IMR-90 (cell line): ENCODE measurements around the gene PHETA1. TPM values are rescaled to one million over a fixed set of nuclear protein-coding genes. Genes with fewer than 3 reads are reported as not detected.

Source experiments
- ATAC-seq: fragments of 200-7000 bp; cut with Tn5 transposase; 2 replicates; pipeline ENCODE4 v1.9.1; 2020; ENCODE audit warnings: low read depth, mild to moderate bottlenecking, moderate library complexity
- BruUV-seq: library from RNA; stranded (reverse); fragments of 400-500 nt; replicated peaks from 2 replicates; lab custom pipeline; 2021; lab: Mats Ljungman, UMichigan
- CTCF ChIA-PET: fragments of 300-600 bp; formaldehyde crosslinking; extraction: SDS; loops from one replicate; lab custom pipeline; 2021; ENCODE audit warnings: antibody characterized with exemption; lab: Yijun Ruan, JAX
- POLR2A ChIA-PET: fragments of 300-600 bp; sonication (Branson Sonifier 250); formaldehyde crosslinking; loops from one replicate; lab custom pipeline; 2022; ENCODE audit warnings: antibody characterized with exemption; ENCODE audit not compliant: unreplicated experiment; lab: Charles Lee
- DNase-seq: peaks from one replicate; pipeline ENCODE4 v3.0.0; 2013
- H2AFZ ChIP-seq: replicated peaks from 2 replicates; pipeline ENCODE3; 2013; ENCODE audit warnings: low read length, mild to moderate bottlenecking; ENCODE audit not compliant: poor library complexity
- H2AK5ac ChIP-seq: 2 replicates; pipeline ENCODE4 v1.6.1; 2013; ENCODE audit warnings: low read depth, low read length, inconsistent platforms
- H2AK9ac ChIP-seq: replicated peaks from 2 replicates; pipeline ENCODE3; 2013; ENCODE audit warnings: mild to moderate bottlenecking, low read depth, low read length, moderate library complexity; ENCODE audit not compliant: poor library complexity
- H2BK120ac ChIP-seq: 2 replicates; pipeline ENCODE4 v1.6.1; 2013; ENCODE audit warnings: low read depth, low read length, inconsistent platforms
- H2BK15ac ChIP-seq: 3 replicates; pipeline ENCODE4 v1.6.1; 2013; ENCODE audit warnings: low read depth, low read length, inconsistent platforms
- H2BK20ac ChIP-seq: 2 replicates; pipeline ENCODE4 v1.6.1; 2013; ENCODE audit warnings: low read depth, mild to moderate bottlenecking, inconsistent platforms, low read length, moderate library complexity
- H2BK5ac ChIP-seq: 2 replicates; pipeline ENCODE4 v1.6.1; 2013; ENCODE audit warnings: mild to moderate bottlenecking, low read depth, low read length, inconsistent platforms; ENCODE audit not compliant: poor library complexity, severe bottlenecking
- H3K14ac ChIP-seq: replicated peaks from 2 replicates; pipeline ENCODE4 v1.6.1; 2013; ENCODE audit warnings: low read depth, low read length, inconsistent platforms
- H3K18ac ChIP-seq: 2 replicates; pipeline ENCODE4 v1.6.1; 2013; ENCODE audit warnings: low read depth, low read length, control low read depth
- H3K23ac ChIP-seq: 2 replicates; pipeline ENCODE4 v1.6.1; 2013; ENCODE audit warnings: low read depth, low read length, inconsistent platforms
- H3K27ac ChIP-seq: 2 replicates; pipeline ENCODE4 v1.5.1; 2013; ENCODE audit warnings: mild to moderate bottlenecking, control low read depth, low read length; ENCODE audit not compliant: insufficient read depth
- H3K27me3 ChIP-seq: 2 replicates; pipeline ENCODE4 v1.6.1; 2013; ENCODE audit warnings: low read length; ENCODE audit not compliant: control insufficient read depth, insufficient read depth
- H3K36me3 ChIP-seq: 2 replicates; pipeline ENCODE4 v1.6.1; 2013; ENCODE audit warnings: low read length, mixed read lengths; ENCODE audit not compliant: control insufficient read depth, insufficient read depth
- H3K4ac ChIP-seq: 2 replicates; pipeline ENCODE4 v1.6.1; 2013; ENCODE audit warnings: low read depth, low read length, inconsistent platforms
- H3K4me1 ChIP-seq: 2 replicates; pipeline ENCODE4 v1.6.1; 2013; ENCODE audit warnings: low read length, mixed read lengths; ENCODE audit not compliant: control insufficient read depth, insufficient read depth
- H3K4me2 ChIP-seq: 2 replicates; pipeline ENCODE4 v1.6.1; 2013; ENCODE audit warnings: low read depth, mild to moderate bottlenecking, control low read depth, low read length, moderate library complexity
- H3K4me3 ChIP-seq: 2 replicates; pipeline ENCODE4 v1.5.1; 2013; ENCODE audit warnings: low read depth, mild to moderate bottlenecking, control low read depth, low read length, moderate library complexity; ENCODE audit not compliant: insufficient read depth
- H3K56ac ChIP-seq: 2 replicates; pipeline ENCODE4 v1.6.1; 2013; ENCODE audit warnings: low read length, inconsistent platforms; ENCODE audit not compliant: insufficient read depth; ENCODE audit errors: extremely low read depth
- H3K79me1 ChIP-seq, 2 experiments: 2 replicates each; pipeline ENCODE4 v1.6.1; 2013; ENCODE audit warnings: low read length in 2 of 2, inconsistent platforms in 1 of 2, low read depth in 1 of 2
- H3K9ac ChIP-seq: 2 replicates; pipeline ENCODE4 v1.6.1; 2013; ENCODE audit warnings: low read depth, low read length, control low read depth
- H3K9me1 ChIP-seq: 2 replicates; pipeline ENCODE4 v1.6.1; 2013; ENCODE audit warnings: low read length, inconsistent platforms; ENCODE audit not compliant: insufficient read depth
- H3K9me3 ChIP-seq: 2 replicates; pipeline ENCODE4 v1.6.1; 2013; ENCODE audit warnings: low read length; ENCODE audit not compliant: control insufficient read depth, insufficient read depth
- H4K20me1 ChIP-seq: 2 replicates; pipeline ENCODE4 v1.6.1; 2013; ENCODE audit warnings: low read length, inconsistent platforms; ENCODE audit not compliant: insufficient read depth
- H4K5ac ChIP-seq: 2 replicates; pipeline ENCODE4 v1.6.1; 2013; ENCODE audit warnings: mild to moderate bottlenecking, low read depth, low read length, control low read depth
- H4K8ac ChIP-seq, 2 experiments: 2 replicates each; pipeline ENCODE4 v1.6.1; 2013; ENCODE audit warnings: low read depth in 2 of 2, low read length in 2 of 2, control low read depth in 1 of 2, inconsistent platforms in 1 of 2
- H4K91ac ChIP-seq: 2 replicates; pipeline ENCODE4 v1.6.1; 2013; ENCODE audit warnings: low read depth, low read length, inconsistent platforms; ENCODE audit not compliant: insufficient read depth
- BHLHE40 ChIP-seq: fragments of 150-350 bp; IDR thresholded peaks from 2 replicates; pipeline ENCODE4 v1.6.1; 2016; ENCODE audit warnings: mild to moderate bottlenecking, low read depth, low read length
- CEBPB ChIP-seq: IDR thresholded peaks from 2 replicates; pipeline ENCODE4 v1.6.1; 2012; ENCODE audit warnings: low read depth, low read length, improper control_type of control experiment
- CHD1 ChIP-seq: IDR thresholded peaks from 2 replicates; pipeline ENCODE4 v1.6.1; 2012; ENCODE audit warnings: low read depth, low read length, improper control_type of control experiment
- CTCF ChIP-seq: conservative IDR thresholded peaks from 2 replicates; pipeline ENCODE4 v1.5.1; 2012; ENCODE audit warnings: mild to moderate bottlenecking, low read depth, low read length, improper control_type of control experiment
- ELK1 ChIP-seq: fragments of 150-350 bp; IDR thresholded peaks from 2 replicates; pipeline ENCODE4 v1.6.1; 2016; ENCODE audit warnings: low read depth, mild to moderate bottlenecking, low read length, moderate library complexity, borderline replicate concordance
- FOS ChIP-seq: fragments of 150-350 bp; IDR thresholded peaks from 2 replicates; pipeline ENCODE4 v1.6.1; 2016; ENCODE audit warnings: low read depth, low read length
- MAFK ChIP-seq: IDR thresholded peaks from 2 replicates; pipeline ENCODE4 v1.6.1; 2012; ENCODE audit warnings: low read depth, low read length, improper control_type of control experiment
- MAZ ChIP-seq: IDR thresholded peaks from 2 replicates; pipeline ENCODE4 v1.6.1; 2012; ENCODE audit warnings: low read depth, mild to moderate bottlenecking, low read length, improper control_type of control experiment, moderate library complexity, borderline replicate concordance
- MXI1 ChIP-seq: IDR thresholded peaks from 2 replicates; pipeline ENCODE4 v1.6.1; 2012; ENCODE audit warnings: low read depth, mild to moderate bottlenecking, low read length, moderate library complexity, borderline replicate concordance
- NFE2L2 ChIP-seq: fragments of 150-350 bp; IDR thresholded peaks from 2 replicates; pipeline ENCODE4 v1.6.1; 2016; ENCODE audit warnings: low read depth, mild to moderate bottlenecking, low read length
- POLR2A ChIP-seq: IDR thresholded peaks from 2 replicates; pipeline ENCODE4 v1.6.1; 2012; ENCODE audit warnings: mild to moderate bottlenecking, low read depth, low read length
- RAD21 ChIP-seq: IDR thresholded peaks from 2 replicates; pipeline ENCODE4 v1.6.1; 2012; ENCODE audit warnings: low read length, improper control_type of control experiment
- RCOR1 ChIP-seq: IDR thresholded peaks from 2 replicates; pipeline ENCODE4 v1.6.1; 2012; ENCODE audit warnings: mild to moderate bottlenecking, low read length, improper control_type of control experiment; ENCODE audit not compliant: insufficient replicate concordance
- RFX5 ChIP-seq: IDR thresholded peaks from 2 replicates; pipeline ENCODE4 v1.8.0; 2012; ENCODE audit warnings: low read depth, mild to moderate bottlenecking, low read length, moderate library complexity
- SMC3 ChIP-seq: fragments of 150-350 bp; IDR thresholded peaks from 2 replicates; pipeline ENCODE4 v1.6.1; 2016; ENCODE audit warnings: low read depth, mild to moderate bottlenecking, antibody characterized with exemption, low read length, moderate library complexity
- WGBS, 2 experiments: methylation state at CpG; one replicate each; pipeline versions ENCODE4 v1.1.5 to v1.1.7; 2013; ENCODE audit warnings: missing lambda C conversion rate in 2 of 2; ENCODE audit not compliant: insufficient read length in 1 of 2; ENCODE audit errors: extremely low coverage in 2 of 2; 5-methylcytosine and 5-hydroxymethylcytosine counted together
- dilution Hi-C: fragments of 300-500 bp; cut with HindIII; formaldehyde crosslinking; loops from one replicate; pipeline ENCODE4 v1.14.3; 2018; ENCODE audit warnings: low sequenced_read_pairs; ENCODE audit not compliant: unreplicated experiment
- in situ Hi-C: fragments of 300-500 bp; cut with MboI; formaldehyde crosslinking; loops from 3 replicates; pipeline ENCODE4 v1.14.3; 2019; ENCODE audit warnings: low sequenced_read_pairs, inconsistent platforms, mixed read lengths
- intact Hi-C: fragments of 100-400 bp; cut with micrococcal nuclease; formaldehyde crosslinking; loops from 2 replicates; pipeline ENCODE4 v1.10.0; 2022
- polyA plus RNA-seq, 3 experiments: library from polyadenylated mRNA; depleted of rRNA; stranded (reverse); fragments of >200 nt; gene quantifications; 2 replicates each; pipeline ENCODE4 v1.2.3, GENCODE V29; 2012; ENCODE audit warnings: low replicate concordance in 1 of 3
- total RNA-seq: library from RNA; depleted of rRNA; stranded (reverse); fragments of >200 nt; gene quantifications from 2 replicates; pipeline ENCODE4 v1.2.3, GENCODE V29; 2012
- TF ChIP-seq, protein P1 (sequence below): fragments of 150-350 bp; IDR thresholded peaks from 2 replicates; pipeline ENCODE4 v1.6.1; 2017; ENCODE audit warnings: mild to moderate bottlenecking, antibody characterized with exemption, low read length, low read depth

The PHETA1 gene
- total and polyA plus RNA-seq, 2 of the 4 experiments (the other 2 are of a cell fraction) = 3.2 to 6.6 TPM

GRCh38 chr12:111414711-111415252, 45.9 kb upstream of the PHETA1 start:
- Histone ChIP-seq H3K79me1 (peaks cover 21 to 76% of the 10 kb centered on the region in 2 experiments; a peak in 3 of 4 replicates), H2AK9ac (peak overlapping the region; percentile 17), H2BK15ac (no peak overlapping the region), H3K9me3 (no peaks in the 10 kb centered on the region), H4K8ac (0 out of 4 replicates have a peak overlapping the region, but pooled peaks of 1 of the 2 experiments have one; percentile 3), H3K23ac (no peak overlapping the region), H3K14ac (0 out of 2 replicates have a peak overlapping the region, but pooled peaks have one; percentile 9), H3K18ac (no peak overlapping the region), H3K56ac (no peak overlapping the region), H2AK5ac (peak overlapping the region; percentile 17; the same call in 1 of the 2 replicates), H3K9ac (no peak overlapping the region), H3K36me3 (peaks cover 10% of the 10 kb centered on the region), H4K5ac (no peak overlapping the region), H4K91ac (no peak overlapping the region), H3K9me1 (peaks cover 29% of the 10 kb centered on the region), H4K20me1 (peaks cover 52% of the 10 kb centered on the region), H2BK20ac (no peak overlapping the region), H3K4ac (peak overlapping the region; percentile 33; the same call in 1 of the 2 replicates), H3K4me1 (peaks cover 25% of the 10 kb centered on the region), H3K27me3 (no peaks in the 10 kb centered on the region), H3K4me2 (no peak overlapping the region), H3K4me3 (no peak overlapping the region), H2AFZ (peak overlapping the region; percentile 36), H2BK5ac (no peak overlapping the region), H3K27ac (no peak overlapping the region), H2BK120ac (no peak overlapping the region)
- ChIA-PET POLR2A (no interaction called here), CTCF (no interaction called here)
- TF ChIP-seq MAZ = no peak
- no peak for TF ChIP-seq CTCF
- TF ChIP-seq BHLHE40 = no peak
- TF ChIP-seq RAD21 = no peak
- no peak for TF ChIP-seq POLR2A
- TF ChIP-seq MXI1 = no peak
- no peak for TF ChIP-seq SMC3
- no peak for TF ChIP-seq CEBPB
- no peak for TF ChIP-seq MAFK
- no peak for TF ChIP-seq FOS
- TF ChIP-seq, protein P1, sequence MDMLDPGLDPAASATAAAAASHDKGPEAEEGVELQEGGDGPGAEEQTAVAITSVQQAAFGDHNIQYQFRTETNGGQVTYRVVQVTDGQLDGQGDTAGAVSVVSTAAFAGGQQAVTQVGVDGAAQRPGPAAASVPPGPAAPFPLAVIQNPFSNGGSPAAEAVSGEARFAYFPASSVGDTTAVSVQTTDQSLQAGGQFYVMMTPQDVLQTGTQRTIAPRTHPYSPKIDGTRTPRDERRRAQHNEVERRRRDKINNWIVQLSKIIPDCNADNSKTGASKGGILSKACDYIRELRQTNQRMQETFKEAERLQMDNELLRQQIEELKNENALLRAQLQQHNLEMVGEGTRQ = no peak
- TF ChIP-seq ELK1 = no peak
- no peak for TF ChIP-seq NFE2L2
- TF ChIP-seq RFX5 = no peak
- no peak for TF ChIP-seq CHD1
- no peak for TF ChIP-seq RCOR1
- dilution Hi-C loops = no loop called here
- DNase-seq (no peak), ATAC-seq (no peak)
- 93% methylated on average over 3 of the region's 7 CpGs; no CpG with 5 or more reads in 1 of the 2 experiments for WGBS, 2 experiments
- in situ Hi-C loops = no loop called here
- intact Hi-C loops = no loop called here
- no TSS peak for BruUV-seq
